Suppressor macrophage treated with lipopolysaccharide for 1 hour (primary cell): ENCODE measurements around the gene ITPR3.
A peak's percentile ranks its signal among the peaks of the same experiment; 100 is the strongest.

Experiments used
- DNase-seq, 3 donors: peaks; one replicate each; pipeline ENCODE4 v3.0.0-alpha.2; 2020 to 2022

ITPR3 gene

DNA sequence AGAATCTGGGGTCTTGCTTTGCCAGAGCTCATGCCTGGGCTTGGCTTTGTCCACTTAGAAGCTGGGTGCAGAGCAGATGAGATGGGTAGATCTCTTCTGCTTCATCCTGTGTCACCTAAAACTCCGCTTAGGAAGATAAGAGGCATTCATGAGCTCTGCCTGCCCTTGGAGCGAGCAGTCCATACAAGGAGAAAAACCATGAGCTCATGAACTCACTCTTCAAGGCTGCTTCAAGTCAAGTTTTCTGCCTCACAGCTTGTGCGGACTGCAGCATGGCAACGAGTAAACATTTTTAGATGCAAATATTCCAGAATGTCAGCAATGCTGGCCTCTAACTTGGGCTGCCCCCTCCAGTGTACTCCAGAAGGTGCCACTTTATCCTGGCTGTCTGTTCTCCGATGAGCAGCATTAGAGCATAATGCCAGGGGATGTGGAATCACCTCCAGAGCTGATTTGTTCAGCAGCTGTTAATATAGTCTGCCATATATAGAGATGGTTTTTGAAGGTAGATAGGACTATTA is 101.0 kb downstream of the ITPR3 start:
- no peak for DNase-seq

DNA sequence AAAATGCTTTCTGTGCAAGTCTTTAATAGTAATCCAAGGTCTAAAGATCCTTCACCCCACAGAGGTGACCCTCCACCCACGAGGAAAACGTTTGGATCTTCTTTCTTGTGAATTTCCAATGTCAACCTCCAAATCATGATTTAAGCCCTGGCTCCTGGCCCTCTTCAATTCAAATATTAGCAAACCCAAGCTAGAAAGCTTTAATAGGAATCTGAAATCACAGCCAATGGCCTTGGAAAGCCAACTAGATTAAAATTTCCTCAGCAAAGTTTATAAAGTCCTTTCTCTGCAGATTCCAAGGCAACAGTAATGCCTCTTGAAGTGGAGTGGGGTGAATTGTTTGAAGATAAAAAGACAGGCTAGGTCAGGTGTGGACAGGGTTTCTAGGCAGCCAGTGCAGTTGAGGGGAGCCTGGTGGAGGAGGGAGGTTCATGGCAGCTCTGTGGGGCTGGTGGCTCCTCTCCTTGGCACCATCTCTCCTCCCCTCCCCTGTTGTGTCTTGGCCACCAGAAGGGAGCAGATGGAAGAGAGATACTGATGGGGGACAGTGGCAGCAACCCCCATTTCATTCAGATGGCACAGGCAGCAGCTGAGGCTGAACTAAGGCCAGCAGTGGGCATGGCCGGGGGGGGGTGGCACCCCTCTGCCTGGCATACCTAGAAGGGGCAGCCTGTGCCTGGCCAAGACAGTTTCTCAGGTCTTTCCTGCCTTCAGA is 102.4 kb downstream of the ITPR3 start:
- DNase-seq = no peak

DNA sequence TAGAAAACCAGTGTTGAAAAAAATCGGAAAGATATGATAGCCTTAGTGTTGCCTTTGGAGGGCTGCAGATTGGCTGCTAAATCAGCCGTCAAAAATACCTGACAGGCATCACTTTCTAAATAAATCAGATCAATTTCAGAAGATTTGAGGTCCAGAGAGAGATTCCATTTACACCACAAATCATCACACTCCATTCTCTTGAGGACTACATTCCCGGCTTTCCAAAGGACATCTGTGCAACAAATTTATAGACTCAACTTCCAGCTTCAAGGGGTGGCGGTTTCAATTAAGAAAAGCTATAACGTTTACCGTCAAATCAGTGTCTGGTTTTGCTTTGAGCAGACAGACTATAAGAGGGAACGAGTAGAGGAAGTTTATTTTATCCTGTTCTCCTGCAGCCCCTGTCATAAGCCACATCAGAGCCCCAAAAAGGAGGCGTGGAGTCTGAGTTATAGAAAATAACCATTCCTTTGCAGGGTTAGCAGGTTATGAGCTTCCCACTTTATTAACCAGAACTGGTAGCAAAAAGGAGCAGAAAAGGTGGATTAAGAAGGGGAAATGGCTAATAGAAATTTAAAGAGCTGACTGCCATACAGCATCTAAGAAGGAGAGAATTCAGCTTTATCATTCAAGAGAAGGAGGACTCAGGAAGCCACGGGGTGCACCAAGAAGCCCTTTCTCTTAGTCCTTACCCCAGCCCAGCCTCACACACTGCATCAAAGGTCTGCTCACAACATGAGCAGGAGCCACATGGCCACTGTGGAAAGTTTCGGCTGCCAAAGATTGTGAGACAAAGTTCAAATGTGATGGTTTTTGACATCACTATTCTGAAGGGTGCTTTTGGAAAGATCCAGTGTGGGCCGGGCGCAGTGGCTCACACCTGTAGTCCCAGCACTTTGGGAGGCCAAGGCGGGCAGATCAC is 103.2 kb downstream of the ITPR3 start:
- no peak for DNase-seq

DNA sequence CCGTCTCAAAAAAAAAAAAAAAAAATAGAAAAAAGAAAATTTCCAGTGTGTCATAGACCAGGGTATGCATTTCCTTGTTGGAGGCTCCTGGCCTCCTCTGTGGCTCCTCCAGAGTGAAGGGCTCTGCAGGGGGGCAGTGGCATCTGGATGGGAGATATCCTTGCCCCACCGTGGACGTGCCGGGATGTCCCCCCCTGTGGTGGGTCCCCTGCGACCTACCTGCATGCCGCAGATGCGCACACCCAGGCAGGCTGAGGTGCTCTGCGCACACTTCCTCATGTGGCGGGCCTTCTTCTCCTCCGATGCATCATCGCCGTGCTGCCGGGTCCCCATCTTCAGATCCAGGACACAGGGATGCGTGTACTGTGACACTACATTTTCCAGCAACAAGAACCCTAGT is 104.1 kb downstream of the ITPR3 start:
- no peak for DNase-seq

DNA sequence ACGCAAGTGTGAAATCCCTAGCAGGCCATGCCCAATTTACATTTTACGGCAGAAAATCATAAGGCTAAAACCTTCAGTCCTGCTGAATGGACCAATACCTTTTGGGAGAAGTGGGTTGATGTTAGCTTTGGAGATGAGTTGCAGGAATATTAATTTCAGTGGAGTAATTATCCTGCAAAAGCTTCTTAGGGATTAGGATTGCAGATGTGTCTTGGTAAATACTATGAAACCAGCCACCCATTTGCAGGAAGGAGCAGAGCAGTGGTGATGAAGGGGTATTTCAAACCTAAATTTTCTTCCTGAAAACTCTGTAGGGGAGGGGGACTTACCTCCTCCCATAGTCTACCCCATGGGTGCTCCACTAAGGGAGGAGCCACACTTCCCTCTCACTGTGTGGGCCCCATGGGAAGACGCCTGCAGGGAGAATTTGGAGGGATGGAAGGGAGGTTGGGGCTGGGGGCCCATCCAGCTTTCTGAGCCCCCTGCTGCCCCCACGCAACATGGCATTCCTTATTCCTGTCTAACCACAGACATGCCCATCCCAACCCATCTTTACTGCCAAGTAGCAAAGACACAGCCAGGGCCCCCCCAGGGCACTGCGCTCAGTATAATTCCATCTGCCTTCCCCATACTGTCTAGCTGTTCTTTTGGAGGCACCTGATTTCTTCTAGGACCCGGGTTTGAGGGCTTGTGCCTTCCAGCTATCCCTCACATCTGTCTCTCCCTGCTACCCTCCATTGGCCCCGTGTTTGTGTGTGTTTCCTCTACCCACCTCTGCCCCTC is 105.0 kb downstream of the ITPR3 start:
- no peak for DNase-seq

DNA sequence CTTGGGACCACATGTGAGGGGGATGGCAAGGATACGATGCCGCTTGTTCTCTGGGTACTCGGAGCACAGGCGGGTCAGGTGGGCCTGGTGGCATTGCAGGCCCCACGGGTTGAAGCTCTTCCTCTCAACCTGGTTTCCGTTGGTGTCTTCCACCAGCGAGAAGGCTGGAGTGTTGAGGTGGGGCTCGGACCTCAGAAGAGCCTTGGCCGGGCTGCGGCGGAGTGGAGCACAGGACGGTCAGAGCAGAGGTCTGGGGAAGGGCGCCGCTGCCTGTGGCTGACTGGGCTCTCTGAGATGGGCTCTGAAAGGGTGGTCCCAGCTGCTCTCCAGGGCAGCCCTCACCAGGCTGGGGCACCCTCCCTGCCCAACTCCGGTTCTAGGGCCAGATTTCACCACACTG is 105.6 kb downstream of the ITPR3 start:
- DNase-seq = no peak

DNA sequence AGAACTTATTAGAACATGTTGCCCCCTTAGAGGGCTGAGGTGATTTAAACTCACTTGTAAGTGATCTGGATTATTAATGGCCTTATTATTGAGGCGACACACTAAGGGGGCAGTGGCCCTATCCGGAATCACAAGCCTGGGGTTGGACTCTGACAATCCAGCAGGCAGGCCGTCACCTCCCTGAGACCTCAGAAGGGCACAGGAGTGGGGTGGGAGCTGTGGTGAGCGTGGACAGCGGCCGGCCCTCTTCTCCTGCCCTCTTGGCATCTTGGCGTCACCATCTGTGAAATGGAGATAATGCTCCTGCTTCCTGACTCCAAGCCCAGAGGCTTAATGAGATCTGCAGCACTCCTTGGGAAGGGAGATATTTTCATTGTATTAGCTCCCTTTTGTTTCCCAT is 106.0 kb downstream of the ITPR3 start:
- DNase-seq = no peak

DNA sequence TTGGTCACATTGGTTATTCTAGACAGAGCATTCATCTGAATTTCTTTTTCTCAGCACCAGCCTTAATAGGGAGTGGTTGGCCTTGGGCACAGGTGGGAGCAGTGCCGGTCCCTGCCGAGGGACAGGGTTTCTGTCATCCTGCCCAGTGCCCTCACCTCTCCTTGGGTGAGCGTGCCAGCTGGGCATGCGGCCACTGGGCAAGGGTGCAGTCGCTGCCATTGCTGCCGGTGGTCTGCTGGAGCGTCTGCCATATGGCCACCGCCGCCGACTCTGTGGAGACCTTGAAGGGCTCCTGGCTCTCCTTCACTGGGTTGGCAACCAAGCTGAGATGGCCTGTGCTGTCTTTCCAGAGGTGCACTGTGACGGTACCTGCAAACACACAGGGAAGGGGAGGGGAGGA is 106.8 kb downstream of the ITPR3 start:
- DNase-seq = no peak

DNA sequence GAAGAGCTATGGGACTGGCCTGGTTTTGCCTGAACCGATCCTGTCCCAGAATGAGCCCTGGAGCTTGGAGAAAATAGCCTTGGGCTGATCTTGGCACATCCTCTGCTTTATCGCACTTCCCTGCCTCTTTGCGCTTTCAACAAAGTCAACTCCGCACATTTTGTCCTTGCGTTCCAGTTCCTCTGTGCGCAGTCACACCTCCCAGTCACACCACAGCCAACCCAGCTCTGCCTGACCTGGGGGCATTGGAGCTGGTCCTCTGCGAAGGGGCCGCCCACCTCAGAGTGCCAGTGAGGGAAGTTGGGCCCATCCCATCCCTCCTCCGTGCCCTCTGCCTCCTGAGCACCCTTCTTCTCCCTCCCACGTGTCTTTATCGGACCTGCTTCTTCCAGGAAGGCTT is 107.3 kb downstream of the ITPR3 start:
- DNase-seq = no peak

DNA sequence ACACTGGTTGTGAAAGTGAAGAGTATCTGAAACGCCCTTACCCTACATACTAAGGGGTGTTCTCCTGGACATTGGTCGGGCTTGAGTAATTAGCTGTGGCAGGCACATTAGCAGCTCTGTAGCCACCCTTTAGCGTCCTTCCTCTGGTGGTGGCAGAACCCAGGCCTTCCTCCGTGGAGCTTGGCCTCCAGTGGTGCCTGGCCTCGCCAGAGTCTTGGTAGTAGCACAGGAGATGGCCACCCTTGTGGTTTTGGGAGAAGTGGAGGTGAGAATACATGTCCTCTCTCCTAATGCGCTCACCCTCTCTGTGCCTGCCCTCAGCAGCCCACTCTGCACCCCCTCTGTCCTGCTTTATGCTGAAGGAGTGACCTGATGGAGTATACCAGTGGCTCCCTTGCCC is 107.9 kb downstream of the ITPR3 start:
- DNase-seq = no peak

DNA sequence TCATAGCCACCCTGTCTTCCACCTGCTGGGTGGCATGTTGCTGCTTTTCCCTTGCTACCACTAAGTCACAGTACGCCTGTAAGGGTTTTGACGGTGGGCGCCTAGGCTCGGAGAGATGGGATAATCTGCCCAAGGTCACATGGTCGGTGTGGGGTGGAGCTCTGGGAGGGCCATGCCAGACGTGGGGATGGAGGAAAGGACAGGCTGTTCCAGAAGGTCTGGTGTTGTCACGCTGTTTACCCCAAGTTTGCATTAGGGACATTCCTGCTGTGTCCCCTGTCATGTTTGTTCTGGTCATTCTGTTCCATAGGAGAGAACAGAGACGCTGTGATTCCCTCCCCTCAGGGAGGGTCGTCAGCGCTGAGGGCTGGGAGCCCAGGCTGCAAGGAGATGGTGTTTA is 109.5 kb downstream of the ITPR3 start:
- DNase-seq = no peak

DNA sequence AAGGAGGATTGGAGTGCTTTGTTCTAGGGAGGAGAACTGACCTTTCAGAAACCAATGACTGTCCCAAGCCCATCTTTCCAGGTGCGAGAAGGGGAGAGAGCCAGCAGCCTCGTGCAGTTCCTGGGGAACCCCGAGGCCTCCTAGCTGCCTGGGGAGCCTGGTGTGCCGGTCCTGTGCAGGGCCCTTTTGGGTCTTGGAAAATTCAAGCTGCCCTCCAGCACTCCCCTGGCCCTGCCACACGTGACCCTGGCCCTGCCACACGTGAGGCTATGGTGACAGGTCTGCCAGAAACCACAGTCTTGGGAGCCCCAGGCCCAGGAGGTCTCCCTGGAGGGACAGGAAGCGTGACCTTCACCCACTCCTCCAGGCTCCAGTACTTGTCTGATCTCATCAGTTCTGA is 109.9 kb downstream of the ITPR3 start:
- DNase-seq = no peak

DNA sequence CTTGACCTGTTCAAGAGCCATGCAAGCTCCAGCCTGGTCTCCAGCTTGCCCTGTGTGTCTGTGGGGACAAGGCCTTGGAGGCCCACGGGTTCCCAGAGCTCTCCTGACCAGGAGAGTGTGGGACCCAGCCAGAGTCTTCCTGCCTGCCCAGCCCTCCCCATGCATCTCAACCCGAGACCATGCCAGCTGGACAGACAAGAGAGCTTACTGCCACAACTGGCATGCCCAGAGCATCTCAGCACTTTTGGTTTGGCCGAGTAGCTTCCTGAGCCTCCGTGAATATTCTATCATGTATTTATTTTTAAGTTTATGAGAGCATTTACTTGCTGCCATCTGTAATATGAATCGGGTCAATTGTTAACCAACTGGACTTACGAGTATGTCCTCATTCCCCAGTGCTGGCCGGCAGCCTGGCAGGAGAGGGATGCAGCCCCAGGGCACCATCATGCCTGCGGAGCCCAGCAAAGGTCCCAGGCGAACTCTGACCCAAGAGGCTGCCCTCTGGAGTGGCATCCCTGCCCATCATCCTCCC is 110.7 kb downstream of the ITPR3 start:
- no peak for DNase-seq

DNA sequence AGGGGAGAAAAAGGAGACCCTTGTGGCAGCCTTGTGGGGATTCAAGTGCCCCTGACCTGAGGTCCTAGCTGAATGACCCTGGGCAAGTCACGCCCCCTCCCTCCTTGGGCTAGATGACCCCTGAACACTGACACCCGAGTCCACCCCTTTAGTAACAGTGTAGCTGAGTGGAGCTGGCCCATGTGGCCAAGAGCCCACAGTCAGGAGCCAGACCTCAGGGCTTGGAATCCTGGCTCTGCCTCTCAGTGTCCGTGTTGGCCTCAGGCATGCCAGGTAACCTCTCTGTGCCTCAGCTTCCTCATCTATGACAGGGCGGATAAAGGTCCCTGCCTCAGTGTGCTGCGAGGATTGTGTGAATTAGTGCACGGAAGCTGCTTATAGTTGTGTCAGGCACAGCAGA is 111.3 kb downstream of the ITPR3 start:
- DNase-seq = no peak

DNA sequence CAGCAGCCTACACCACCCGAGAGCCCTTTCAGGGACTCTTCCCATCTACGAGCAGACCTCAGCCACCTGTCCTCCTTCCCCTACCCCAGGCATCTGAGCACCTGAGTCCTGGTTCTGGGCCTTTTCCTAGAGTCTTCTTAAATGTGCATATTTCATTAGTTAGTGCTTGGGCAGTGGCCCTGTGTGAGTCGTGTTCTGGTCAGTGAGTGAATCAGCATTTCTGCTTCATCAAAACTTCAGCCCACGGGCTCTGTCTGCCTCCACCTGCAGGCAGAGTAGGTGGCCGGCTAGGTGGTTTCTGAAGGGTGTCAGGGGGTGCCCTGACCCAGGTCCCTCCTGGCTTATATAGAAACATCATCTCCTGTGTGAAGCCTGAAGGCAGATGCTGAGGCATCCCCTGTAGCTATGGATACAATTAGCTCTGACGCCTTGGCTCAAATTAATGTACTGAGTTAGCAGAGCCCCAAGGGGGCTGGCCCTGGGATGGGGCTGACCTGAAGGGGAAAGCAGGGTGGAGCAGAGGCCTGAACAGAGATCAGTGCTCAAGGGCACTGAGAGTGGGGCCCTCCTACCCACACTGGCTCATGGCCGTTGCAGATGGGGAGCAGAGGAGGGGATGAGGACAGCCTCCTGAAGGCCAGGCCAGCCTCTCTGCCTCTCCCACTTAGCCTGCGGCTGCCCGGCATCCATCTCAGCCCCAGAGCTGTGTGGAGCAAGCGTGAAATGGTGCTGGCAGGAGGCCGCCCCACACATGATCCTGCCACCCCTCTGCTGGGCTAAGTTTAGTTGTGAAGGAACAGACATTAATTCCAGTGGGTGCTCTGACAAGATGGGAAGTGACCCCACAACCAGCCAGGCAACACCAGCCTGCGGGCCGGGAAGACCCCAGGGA is 111.9 kb downstream of the ITPR3 start:
- no peak for DNase-seq

DNA sequence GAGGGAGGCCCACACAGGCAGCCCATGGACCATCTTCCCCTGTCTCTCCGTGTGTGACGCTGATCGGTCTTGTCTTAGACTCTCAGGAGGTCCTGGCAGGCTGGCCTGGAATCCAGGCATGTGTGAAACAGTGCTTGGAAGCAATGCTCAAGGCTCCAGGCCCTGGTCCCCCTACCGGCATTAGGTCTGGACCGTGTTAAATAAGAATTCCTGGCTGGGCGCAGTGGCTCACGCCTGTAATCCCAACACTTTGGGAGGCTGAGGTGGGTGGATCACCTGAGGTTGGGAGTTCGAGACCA is 112.5 kb downstream of the ITPR3 start:
- no peak for DNase-seq

DNA sequence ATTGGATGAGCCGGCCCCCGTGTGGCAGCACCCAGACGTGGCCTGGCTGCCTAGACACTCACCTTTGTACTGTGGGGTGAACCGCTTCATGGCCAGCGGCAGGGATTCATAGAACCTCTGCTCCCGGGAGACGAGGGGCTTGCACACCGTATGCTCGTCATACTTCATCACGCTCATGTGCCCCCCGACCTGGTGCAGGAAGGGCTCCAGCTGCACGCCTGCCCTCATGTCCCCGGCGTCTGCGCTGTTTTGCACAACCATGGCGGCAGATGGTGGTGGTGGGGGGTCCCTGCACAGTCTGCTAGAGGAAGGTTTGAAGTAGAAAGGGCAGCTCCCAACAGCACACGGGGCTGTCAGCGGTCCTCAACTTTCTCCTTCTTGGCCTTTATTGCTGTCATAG is 114.1 kb downstream of the ITPR3 start:
- no peak for DNase-seq

DNA sequence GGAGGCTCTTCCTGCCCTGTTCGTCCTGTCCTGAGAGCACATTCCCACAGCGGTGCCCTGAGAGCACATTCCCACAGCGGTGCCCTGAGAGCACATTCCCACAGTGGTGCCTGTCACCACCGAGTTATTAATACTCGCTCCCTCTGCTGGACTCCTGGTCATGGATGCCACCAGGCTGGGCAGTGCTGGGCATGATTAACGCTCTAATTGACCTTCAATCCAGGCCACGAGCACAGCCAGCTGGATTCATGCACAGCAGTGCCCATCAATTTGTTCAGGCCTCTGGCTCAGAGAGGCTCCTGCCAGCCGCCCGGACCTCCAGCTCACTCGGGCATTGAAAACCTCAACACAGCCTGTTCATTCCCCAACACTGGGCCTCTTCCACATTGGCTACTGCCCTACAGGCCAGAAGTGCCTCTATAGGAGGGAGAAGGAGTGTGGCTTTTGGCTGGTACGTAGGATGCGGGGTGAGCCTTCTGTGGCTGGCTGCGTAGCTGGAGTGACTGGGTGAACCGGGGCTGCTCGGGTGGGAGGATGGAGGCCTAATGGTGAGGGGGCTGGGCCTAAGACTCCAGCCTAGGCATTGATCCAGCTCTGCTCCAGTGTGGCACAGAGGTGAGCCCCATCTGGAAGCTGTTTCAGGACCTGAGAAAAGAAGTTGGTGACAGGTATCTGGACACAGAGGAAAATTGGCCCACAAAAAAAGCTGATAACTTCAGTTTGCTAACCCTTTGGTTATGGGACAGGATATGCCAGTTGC is 116.3 kb downstream of the ITPR3 start:
- DNase-seq = no peak

DNA sequence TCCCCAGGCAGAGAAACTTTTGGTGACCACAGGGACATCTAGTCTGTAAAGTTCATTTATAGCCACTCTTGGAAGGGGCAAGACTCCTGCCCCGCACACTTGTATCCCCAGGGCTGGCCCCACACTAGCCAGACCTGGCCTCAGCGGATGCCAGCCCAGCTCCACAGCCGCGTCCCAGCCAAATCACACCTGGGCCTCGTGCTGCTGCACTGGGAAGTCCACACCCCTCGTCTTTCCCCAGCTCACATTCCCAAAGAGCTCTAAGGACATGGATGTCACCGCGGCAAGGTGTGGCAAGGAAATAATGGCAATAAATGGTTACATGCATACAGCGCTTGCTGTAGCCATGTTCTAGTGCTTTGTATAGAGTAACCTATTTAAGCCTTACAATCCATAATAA is 117.0 kb downstream of the ITPR3 start:
- DNase-seq = no peak

DNA sequence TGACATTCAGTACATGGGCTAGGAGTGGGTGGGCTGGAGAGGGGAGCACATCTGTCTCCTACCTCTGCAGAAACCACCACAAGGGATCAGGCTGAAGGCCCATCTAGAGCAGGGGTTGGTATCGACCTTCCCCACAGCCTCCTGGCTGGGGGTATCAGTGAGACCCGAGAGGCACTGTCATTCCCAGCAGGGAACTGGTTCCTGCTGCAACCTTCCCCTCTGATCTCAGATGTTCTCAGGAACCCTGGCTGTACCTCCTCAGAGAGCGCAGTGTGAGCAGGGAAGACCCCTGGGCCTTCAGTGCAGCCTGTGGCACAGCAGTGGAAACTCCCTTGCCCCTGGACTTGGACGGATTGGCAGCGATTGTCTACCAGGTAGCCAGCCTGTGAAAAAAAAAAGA is 117.8 kb downstream of the ITPR3 start:
- no peak for DNase-seq

DNA sequence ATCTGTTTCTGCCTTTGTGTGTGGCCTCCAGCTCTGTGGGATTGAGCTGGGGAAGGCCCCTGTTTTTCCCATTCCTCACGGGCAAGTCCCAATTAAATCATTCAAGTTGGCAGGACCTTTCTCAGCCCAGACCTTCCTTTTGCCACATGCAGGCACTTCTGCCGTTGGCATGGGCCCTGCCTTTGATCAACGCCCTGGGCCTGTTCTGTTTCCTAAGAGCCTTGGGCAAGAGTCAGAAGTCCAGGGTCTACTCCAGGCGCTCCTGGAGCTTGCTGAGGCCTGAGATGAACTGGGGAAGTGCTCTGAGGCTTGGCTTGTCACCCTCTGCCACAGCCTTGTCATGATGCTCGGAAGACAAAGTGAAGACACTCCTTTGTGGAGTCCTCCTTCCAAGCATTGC is 118.4 kb downstream of the ITPR3 start:
- peak; percentile 46 to 76 (median 68) for DNase-seq
